Lower leg skin (tissue), 3 donors: ENCODE measurements around the gene UQCR11.

Source experiments
- POLR2A ChIP-seq, 2 donors: fragments of 450-650 bp; IDR thresholded peaks; one replicate each; pipeline ENCODE4 v1.6.1; 2016 to 2017; ENCODE audit warnings: antibody characterized with exemption in 2 of 2, mild to moderate bottlenecking in 1 of 2, moderate library complexity in 1 of 2
- TF ChIP-seq, protein P1 (sequence below), 3 donors: fragments of 450-650 bp; IDR thresholded peaks; one replicate each; pipeline ENCODE4 v1.5.1; 2016; ENCODE audit warnings: antibody characterized with exemption in 3 of 3, mild to moderate bottlenecking in 3 of 3, moderate library complexity in 2 of 3

DNA sequence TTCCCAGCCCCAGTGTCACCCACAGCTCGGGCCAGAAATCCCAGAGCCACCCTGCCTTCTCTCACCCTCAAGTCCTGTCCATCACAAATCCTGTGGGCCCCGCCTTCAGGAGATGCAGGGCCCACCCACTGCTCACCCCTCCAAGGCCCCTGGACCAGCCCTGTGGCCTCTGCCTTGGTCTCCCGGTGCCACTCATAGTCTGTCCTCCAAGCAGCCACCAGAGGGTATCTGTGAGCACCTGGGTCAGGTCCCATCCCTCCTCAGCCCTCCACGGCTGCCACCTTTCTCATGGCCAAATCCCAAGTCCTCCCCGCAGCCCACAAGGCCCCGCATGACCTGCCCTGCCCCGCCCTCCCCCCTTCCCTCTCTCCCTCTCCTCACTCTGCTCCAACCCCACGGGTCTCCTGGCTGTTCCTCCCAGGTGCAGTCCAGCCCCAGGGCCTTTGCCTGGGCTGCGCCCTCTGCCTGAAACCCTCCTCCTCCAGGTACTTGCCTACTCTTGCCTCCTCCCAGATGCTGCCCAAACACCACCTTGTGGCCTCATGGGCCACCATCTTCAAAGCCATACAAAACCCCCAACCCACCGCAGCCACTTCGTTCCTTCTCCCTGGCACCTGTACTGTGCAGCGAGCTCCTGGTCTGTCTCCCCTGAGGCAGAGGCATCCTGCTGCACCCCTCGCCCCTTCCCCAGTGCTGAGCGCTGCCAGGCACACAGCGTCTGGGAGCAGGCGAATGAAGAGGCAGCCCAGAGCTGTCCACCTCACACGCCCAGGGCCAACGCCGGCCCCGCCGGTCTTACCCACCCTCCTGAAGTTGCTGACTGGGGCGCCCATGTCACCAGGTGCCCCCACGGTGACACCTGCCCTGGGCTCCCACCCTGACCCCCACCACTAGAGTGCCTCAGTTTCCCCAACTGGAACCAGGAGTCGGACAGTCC, 13.2 kb upstream of the UQCR11 start:
- TF ChIP-seq, protein P1, sequence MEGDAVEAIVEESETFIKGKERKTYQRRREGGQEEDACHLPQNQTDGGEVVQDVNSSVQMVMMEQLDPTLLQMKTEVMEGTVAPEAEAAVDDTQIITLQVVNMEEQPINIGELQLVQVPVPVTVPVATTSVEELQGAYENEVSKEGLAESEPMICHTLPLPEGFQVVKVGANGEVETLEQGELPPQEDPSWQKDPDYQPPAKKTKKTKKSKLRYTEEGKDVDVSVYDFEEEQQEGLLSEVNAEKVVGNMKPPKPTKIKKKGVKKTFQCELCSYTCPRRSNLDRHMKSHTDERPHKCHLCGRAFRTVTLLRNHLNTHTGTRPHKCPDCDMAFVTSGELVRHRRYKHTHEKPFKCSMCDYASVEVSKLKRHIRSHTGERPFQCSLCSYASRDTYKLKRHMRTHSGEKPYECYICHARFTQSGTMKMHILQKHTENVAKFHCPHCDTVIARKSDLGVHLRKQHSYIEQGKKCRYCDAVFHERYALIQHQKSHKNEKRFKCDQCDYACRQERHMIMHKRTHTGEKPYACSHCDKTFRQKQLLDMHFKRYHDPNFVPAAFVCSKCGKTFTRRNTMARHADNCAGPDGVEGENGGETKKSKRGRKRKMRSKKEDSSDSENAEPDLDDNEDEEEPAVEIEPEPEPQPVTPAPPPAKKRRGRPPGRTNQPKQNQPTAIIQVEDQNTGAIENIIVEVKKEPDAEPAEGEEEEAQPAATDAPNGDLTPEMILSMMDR (IDR thresholded peaks at IDR 0.05) = no peak
- no peak for TF ChIP-seq POLR2A (IDR thresholded peaks at IDR 0.05)
